Stimulated activated naive CD8-positive, alpha-beta T cell treated with anti-CD3 and anti-CD28 coated beads, Interleukin-15, Interleukin-2, amounts not matched to agents 100 U/mL and 50 U/mL, for 24 hours (primary cell): ENCODE measurements around the gene BHLHE41.

Source experiments
- ATAC-seq: fragments of 150-1000 bp; cut with Tn5 transposase; one replicate; pipeline ENCODE4 v1.10.0; 2021
- DNase-seq: peaks from one replicate; pipeline ENCODE4 v3.0.0; 2021

BHLHE41 gene

GRCh38 chr12:26113853-26114719 is 10.8 kb downstream of the BHLHE41 start:
- DNase-seq = peak; percentile 80
- ATAC-seq = peak; percentile 89

GRCh38 chr12:26113181-26113654 is 11.6 kb downstream of the BHLHE41 start:
- DNase-seq (no peak), ATAC-seq (no peak)

GRCh38 chr12:26112703-26113147 is 12.1 kb downstream of the BHLHE41 start:
- no peak for ATAC-seq
- no peak for DNase-seq

GRCh38 chr12:26112232-26112631 is 12.6 kb downstream of the BHLHE41 start:
- no peak for ATAC-seq
- no peak for DNase-seq

GRCh38 chr12:26109343-26109881 is 15.4 kb downstream of the BHLHE41 start:
- DNase-seq (no peak), ATAC-seq (no peak)

GRCh38 chr12:26108915-26109314 is 15.9 kb downstream of the BHLHE41 start:
- DNase-seq = no peak
- ATAC-seq = no peak

- ATAC-seq (no peak), DNase-seq (no peak)
Observed at GRCh38 chr12:26106347-26106746, 18.5 kb downstream of the BHLHE41 start.

- DNase-seq (no peak), ATAC-seq (no peak)
Observed at GRCh38 chr12:26102953-26103352, 21.9 kb downstream of the BHLHE41 start.

GRCh38 chr12:26101763-26102162 is 23.1 kb downstream of the BHLHE41 start:
- no peak for ATAC-seq
- no peak for DNase-seq

GRCh38 chr12:26101350-26101734 is 23.5 kb downstream of the BHLHE41 start:
- ATAC-seq = no peak
- no peak for DNase-seq

- DNase-seq (no peak), ATAC-seq (no peak)
Observed at GRCh38 chr12:26100666-26101349, 24.0 kb downstream of the BHLHE41 start.

GRCh38 chr12:26097046-26097878 is 27.6 kb downstream of the BHLHE41 start:
- ATAC-seq (peak; percentile 92), DNase-seq (peak; percentile 63)

- no peak for DNase-seq
- ATAC-seq = no peak
Observed at GRCh38 chr12:26096036-26096435, 28.8 kb downstream of the BHLHE41 start.

- DNase-seq (no peak), ATAC-seq (no peak)
Observed at GRCh38 chr12:26095186-26095585, 29.7 kb downstream of the BHLHE41 start.

- ATAC-seq = no peak
- DNase-seq = no peak
Observed at GRCh38 chr12:26092346-26093105, 32.3 kb downstream of the BHLHE41 start.

- no peak for DNase-seq
- ATAC-seq = no peak
Observed at GRCh38 chr12:26091822-26092221, 33.0 kb downstream of the BHLHE41 start.

GRCh38 chr12:26090836-26091510 is 33.9 kb downstream of the BHLHE41 start:
- DNase-seq (no peak), ATAC-seq (no peak)

GRCh38 chr12:26088998-26089397 is 35.8 kb downstream of the BHLHE41 start:
- DNase-seq = no peak
- no peak for ATAC-seq

GRCh38 chr12:26086936-26087335 is 37.9 kb downstream of the BHLHE41 start:
- no peak for DNase-seq
- ATAC-seq = no peak

GRCh38 chr12:26080911-26081310 is 43.9 kb downstream of the BHLHE41 start:
- DNase-seq = no peak
- ATAC-seq = no peak
